ENCODE results near the gene CMYA5.

GRCh38 chr5:79794347-79794746 lies 104.7 kb downstream of the CMYA5 start:
- no peak for TF ChIP-seq CTCF (IDR thresholded peaks at IDR 0.05; ENCODE audit: low read length)
- TF ChIP-seq EZH2 (IDR thresholded peaks at IDR 0.05; ENCODE audit: borderline replicate concordance, low read length): no peak

Data from OCI-LY1 (cell line).